HG03039 (cell line): ENCODE measurements around the gene PDLIM5.
"Not testable (repeated sequence)": the region's sequence is repeated elsewhere in the genome, so short reads cannot be mapped to it uniquely, and the experiment has no call there.

Source experiments
- ATAC-seq: cut with Tn5 transposase; IDR thresholded peaks from one replicate; pipeline ENCODE4 v1.9.1; 2021; ENCODE audit warnings: mild to moderate bottlenecking, moderate library complexity; ENCODE audit not compliant: unreplicated experiment

Gene PDLIM5

DNA sequence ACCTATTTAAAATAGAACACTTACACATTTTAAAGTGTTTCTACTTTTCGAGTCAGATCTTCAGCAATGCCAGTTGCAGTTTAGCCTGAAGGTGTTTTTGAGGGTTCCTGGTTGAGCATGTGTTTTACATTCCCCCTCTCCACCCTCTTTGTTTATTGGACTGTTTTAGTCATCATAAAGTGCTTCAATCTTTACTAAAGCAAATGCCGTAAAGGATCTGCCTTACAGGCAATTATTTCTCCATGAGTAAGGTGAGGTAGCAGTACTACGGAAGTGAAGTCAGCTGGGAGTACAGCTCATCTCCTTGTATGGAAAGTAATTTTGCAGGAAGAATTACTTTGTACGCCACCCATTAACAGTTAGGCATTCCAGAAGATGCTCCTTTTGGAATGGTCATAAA lies 36.9 kb downstream of the PDLIM5 start:
- no peak for ATAC-seq

DNA sequence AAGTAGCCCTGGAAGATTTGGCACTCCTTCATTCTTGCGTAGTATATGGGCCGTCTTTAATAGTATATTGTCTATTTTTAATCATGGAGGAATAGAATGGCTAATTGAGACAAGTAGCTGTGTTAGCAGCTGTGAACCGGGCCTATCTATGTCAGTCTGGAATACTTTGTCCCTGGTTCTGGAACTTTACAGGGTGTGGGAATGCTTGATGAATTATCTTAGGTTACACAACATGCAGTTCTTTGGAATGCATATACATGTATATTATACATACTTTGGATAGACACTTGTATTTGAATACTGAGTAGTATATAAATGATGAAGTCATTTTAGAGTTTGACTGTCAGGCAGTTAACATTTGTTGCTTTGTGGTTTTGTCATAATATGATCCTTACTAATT lies 37.4 kb downstream of the PDLIM5 start:
- no peak for ATAC-seq

DNA sequence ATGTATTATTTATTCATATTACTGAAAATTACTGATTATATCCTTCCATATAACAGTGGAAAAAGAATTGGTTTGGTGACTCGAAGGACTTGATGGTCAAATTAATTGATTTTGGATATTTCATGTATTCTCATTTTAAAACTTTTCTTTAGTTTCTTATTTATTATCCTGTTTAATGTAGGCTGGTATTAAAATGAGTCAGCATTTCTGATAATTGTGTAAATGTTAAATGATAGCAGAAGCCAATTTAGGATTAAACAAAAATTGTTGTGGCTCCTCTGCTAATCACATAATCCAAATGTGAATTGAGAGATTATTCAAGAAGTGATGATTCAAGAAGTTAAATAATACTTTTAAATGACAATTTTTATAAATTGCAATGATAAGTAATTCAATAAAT lies 38.7 kb downstream of the PDLIM5 start:
- ATAC-seq: no peak

DNA sequence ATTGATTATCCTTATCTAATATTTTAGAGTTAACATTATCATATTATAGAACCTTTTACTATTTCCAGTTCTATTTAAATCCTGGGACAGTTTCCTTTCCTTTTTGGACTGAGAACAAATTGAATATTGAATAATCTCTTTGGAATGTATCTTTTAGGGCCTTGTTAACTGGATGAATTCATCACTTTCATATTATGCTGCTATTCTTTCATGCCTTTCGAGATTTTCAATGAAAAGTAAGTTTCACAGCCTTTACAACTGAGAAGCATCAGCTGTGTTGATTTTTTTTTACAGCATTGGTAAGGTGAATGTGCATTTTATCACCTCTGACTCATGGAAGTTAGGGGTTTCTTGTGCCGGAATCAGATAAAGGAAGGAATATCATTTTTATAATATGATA lies 39.6 kb downstream of the PDLIM5 start:
- no peak for ATAC-seq

DNA sequence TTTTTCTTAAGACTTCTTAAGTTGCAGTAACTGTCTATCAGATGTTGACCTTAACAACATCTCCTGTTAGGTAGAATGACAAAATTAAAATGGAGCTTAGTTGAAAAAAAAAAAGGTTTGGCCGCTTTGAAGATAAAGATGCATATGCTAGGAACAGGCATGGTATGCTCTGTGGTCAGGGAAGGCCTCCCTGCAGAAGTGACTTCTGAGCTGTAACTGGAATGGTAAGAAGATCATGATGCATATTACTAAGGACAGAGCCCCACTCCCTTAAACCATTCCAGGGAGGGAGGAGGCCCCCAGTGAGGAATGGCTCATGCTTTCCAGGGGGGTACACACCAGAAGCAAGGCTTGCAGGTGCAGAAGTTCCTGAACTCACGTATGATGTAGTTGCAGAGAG lies 43.7 kb downstream of the PDLIM5 start:
- ATAC-seq: no peak

DNA sequence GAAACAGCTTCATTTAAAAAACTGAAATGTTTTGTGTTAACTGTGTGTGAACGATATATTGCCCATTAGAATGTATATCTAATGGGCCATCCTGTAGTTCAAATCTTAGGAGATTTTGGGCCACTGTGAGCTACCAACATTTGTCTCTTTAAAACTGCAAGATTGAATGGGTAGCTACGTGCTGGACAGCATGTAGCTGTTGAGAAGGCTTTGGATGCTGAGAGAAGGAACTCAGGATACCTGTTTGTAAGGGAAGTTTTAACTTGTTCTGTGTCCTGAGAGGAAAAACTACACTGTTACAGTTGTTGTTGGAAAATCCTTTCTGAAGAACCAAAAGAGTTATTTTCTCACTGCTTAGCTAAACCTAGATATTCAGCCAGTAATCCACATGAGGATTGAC lies 45.9 kb downstream of the PDLIM5 start:
- no peak for ATAC-seq

DNA sequence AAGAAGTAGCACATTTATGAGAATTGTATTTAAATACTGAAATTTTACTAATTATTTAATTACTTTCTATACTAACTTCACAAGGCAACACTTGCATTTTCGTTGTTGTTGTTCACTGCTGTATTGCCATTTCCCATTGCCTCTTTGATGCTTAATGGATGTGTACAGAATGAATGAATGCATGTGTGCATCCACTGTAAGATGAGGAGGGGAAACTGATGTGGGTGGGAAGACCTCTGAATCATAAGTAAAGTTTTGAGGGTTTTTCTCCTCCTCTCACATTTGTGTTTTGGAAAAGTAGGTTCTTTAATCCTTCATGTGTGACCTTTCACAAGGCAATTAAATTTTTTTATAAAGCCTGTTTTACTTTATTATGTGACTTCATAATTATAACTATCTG lies 46.8 kb downstream of the PDLIM5 start:
- ATAC-seq: no peak

DNA sequence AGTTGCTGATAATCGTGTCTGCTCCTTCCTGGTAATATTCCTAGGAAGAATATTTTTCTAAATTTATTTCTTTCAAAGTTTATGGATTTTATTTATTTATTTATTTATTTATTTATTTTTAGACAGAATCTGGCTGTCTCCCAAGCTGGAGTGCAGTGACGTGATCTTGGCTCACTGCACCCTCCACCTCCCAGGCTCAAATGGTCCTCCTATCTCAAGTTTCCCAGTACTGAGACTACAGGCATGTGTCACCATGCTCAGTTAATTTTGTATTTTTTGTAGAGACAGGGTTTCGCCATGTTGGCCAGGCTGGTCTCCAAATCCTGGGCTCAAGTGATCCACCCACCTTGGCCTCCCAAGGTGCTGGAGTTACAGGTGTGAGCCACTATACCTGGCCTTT lies 48.9 kb downstream of the PDLIM5 start:
- ATAC-seq: no peak

DNA sequence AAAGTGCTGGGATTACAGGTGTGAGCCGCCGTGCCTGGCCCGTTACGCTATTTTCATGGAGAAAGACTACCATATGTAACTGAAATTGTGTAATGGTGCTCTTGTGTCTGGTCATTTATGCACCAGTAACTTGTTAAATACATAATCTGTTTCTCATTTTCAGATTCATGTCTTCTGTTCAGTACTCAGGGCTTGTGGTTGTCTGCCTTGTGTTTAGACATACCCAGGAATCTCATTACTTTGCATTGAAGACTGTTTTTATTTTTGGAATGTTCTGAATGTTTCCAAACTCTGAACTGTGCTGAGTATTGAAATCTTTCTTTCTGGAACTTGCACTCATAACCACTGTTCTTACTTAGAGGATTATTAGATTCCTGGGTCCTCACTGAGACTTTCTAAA lies 52.8 kb downstream of the PDLIM5 start:
- ATAC-seq: no peak

DNA sequence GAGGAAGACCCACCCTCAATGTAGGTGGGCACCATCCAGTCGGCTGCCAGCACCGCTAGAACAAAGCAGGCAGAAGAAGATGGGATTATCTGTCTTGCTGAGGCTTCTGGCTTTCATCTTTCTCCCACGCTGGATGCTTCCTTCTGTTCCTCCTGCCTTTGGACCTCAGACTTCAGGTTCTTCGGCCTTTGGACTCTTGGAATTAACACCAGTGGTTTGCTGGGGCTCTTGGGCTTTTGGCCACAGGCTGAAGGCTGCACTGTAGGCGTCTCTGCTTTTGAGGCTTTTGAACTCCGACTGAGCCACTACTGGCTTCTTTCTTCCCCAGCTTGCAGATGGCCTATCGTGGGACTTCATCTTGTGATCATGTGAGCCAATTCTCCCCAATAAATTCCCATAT lies 55.1 kb downstream of the PDLIM5 start:
- ATAC-seq: no peak

DNA sequence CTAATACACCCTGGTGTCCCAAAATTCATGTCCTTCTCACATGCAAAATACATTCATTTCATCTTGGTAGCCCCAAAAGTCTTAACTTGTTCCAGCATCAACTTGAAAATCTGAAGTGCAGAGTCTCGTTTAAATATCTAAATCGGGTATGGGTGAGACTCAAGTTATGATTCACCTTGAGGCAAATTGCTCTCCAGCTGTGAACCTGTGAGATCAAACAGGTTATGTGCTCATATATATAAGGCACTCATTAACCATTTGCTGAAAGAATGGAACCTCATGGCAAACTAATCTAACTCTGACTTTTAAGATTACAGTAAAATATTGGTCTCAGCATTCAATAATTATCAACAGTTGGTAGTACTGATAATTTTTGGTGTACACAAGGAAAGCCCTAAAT lies 55.5 kb downstream of the PDLIM5 start:
- no peak for ATAC-seq

DNA sequence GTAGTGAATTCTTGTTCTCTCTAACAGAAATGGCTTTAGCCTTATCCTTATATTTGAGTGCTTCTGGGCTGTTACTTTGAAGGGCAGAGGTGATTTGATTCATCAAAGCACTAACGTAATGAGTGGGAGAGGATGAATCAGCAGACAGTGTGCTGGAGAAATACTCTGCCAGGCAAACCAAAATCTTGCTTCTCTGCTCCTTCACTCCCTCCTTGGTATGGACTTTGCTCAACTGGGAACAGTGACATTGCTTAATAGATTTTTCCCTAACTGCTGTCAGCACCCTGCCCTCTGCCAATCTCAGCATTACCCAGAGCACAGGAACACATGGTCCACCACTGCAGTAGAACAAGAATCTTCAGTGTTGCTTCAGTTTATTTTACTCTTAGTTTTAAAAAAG lies 56.0 kb downstream of the PDLIM5 start:
- ATAC-seq: no peak

DNA sequence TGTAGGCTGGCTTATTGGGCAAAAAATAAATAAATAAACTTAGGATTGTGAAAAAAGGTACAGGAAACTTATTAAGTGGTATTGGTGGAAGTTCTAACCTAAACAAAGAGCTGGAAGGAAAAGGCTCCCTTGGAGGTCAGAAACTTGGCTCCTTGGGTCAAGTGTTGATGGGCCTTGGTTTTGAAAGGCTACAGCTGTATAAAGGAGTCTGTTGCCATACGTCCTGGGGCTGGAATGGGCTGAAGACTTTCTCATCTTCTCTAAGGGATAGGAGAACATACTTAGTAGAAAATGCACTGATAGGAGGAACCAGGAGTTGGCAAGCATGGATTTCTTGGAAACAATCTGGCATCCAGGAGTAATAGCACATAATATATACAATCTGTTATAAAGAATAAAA lies 56.6 kb downstream of the PDLIM5 start:
- no peak for ATAC-seq

DNA sequence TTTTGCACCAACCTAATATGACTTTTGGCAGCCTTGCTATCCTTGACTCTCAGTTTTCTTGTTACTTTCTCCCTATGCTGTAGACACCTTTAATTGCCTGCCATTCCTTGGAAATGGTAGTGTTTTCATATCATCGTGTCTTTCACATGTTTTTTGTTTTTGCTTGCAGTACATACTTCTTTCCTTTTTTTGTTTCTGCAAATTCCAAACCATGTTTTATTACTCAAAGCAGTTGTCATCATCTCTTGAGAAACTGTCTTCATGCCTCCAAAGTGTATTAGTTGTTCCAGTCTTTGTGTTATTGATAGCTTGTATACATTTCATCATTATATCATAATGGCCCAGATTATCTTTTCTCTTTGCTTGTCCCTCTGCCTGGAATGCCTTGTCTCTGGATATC lies 57.1 kb downstream of the PDLIM5 start:
- ATAC-seq: no peak

DNA sequence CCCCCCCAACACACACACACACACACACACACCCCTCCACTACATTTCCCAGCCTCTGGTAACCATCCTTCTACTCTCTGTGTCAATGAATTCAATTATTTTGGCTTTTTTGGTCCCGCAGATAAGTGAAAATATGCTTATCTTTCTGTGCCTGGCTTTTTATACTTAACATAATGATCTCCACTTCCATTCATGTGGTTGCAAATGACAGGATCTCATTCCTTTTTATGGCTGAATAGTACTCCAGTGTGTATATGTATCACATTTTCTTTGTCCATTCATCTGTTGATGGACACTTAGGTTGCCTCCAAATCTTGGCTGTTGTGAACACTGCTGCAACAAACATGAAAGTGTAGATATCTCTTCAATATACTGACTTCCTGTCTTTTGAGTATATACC lies 59.8 kb downstream of the PDLIM5 start:
- no peak for ATAC-seq

DNA sequence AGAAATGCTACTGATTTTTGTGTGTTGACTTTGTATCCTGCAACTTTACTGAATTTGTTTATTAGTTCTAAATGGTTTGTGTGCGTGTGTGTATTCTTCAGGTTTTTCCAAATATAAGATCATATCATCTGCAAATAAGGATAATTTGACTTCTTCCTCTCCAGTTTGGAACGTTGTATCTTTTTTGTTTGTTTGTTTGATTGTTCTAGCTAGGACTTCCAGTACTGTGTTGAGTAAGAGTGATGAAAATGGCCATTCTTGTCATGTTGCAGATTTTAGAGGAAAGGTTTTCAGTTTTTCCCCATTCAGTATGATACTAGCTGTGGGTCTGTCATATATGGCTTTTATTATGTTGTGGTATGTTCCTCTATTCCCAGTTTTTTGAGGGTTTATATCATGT lies 61.8 kb downstream of the PDLIM5 start:
- ATAC-seq: not testable (repeated sequence)

DNA sequence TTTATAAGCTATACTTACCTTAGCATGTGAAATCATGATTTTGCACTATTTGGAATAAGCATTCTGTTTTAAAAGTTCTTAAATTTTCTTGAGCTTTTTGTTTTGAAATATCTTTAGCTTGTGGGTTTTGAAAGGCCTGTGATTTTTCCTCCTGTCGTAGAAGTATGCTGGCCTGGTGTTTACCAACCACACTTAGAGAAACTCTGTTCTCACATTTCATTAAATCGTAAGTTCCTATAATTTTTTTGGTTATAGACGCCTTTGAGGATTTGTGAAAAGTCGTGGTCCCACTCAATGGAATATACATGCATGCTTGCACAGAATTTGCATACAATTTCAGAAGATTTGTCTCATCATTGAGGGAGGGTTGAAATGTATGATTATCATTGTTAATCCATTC lies 63.6 kb downstream of the PDLIM5 start:
- no peak for ATAC-seq

DNA sequence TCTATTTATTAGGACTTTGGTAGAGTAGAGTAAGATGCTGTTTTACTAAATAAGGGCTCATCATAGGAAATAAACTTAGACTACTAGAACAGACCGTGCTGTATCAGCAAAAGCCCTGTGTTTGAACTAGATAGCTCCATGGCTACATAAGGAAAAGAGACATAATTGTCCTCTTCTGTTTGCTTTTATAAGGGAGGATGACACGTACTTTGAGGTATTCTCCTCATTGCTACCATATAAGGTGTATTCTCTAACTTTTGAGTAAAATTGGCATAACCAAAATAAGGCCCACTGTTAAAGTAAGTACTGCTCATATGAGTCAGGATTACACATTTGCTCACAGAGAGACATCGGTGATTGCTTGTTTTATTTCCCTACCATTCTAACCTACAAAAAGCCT lies 64.3 kb downstream of the PDLIM5 start:
- no peak for ATAC-seq

DNA sequence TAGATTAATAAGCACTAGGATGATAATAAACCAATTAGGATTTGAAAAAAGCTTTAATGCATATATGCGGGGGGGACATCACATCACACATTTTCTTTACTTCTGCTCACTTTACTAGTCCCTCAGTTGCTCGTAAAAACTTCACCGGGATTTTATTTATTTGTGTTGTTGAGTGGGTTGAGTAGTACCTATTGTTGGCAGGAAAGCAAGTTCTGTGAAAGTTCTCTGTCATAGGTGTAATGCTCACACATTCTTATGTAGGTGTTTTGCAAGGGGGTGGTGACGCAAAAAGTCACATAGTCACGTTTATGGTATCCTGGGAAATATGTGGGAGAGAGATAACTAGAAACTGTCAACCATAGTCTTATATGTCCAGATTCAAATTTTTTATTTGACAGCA lies 65.3 kb downstream of the PDLIM5 start:
- ATAC-seq: no peak

DNA sequence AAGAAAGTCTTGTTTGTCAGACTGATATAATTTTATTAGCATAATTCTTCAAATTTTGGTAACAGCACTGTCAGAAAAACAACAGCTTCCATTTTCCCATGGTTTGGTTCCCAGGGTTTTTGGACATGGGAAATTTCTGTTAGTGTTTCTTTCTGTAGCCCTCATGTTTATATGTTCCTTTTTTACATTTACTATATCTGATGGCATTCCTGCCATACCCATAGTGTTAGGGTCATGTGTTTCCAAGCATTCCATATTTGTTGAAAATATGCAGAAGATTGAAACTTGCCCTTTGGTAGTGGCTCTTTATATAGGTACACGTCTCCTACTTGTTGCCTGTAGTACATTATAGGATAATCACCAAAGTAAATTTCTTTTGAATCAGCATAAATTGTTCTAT lies 65.8 kb downstream of the PDLIM5 start:
- no peak for ATAC-seq

DNA sequence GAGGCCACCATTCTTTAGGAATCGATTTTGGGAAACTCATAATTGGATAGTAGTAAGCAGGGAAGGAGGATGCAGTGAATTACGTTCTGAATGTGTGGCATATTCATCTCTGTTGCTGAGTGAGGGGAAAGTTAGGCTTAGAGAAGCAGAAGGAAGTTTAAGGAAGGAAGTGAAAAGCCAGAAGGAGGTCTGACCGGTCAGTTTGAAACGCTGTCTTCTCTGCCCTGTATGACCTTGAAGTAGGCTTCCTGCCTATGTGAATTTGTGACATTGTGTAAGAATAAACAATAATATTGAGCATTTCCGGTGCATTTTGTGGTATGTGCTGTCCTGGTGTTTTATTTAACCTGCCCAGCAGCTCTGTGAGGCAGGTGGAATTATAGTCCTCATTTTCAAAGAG lies 67.3 kb downstream of the PDLIM5 start:
- peak; percentile 48 for ATAC-seq

DNA sequence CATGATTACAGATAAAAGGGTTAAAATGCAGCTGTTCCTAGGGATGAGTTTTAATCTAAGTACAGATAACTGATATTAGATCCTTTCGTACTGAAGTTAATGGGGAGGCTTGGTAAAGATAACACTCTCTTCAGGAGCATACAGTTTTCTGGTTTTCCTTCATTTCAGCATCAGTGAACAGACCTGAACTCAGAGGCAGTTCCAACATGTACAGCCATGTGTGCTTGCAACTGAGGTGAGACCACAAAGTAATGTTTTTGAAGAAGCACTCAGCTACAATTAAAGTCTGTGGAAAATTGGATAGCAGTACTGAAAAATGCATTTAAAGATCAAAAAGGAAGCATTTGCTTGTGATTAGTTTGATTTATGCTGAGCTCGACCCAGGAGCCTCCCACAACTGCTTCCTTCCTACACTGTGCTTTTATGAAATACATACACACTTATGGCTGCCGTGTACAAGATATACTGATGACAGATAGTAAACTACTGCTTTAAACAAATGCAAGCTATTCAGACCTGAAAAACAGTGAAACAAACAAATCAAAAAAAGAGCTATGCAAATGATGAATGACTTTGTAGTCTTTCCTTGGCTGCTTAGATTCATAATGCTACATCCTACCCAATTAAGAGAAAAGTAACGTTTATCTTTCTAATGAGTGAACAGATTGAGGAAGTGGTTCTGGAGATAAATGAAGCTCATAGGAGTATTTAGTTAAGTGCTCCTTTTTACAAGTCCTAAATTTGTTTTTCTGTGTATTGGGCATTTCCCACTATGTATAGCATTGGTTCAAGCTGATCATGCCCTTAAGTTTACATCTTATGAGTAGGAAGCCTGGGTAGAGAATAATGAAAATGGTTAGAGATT lies 68.4 kb downstream of the PDLIM5 start:
- ATAC-seq: no peak

DNA sequence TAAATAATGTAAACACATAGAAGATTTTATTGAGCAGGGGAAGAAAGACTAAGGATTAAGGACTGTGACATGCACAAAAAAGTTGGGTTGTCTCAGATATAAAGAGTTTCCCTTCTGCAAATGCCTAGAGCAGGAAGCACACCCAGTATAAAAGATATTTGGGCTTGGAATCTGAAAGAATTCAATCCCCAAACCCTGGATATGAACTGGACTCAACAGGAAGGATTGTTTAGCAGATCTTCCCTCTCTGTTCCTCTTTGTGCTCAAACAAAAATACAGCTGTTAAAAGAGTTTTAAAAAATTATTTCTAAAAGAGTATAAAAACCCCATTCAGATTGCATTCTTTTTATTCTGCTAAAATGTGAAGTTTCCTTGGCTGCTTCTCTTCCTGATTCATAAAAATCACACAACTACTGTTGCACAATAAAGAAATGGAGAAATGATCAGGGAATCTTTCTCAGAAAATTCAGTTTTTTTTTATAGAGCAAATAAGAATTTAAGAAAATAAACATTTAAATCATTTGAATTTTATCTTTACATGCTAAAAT lies 71.4 kb downstream of the PDLIM5 start:
- no peak for ATAC-seq
